ENCODE data around the gene MED22.
"Not testable (repeated sequence)": the region's sequence is repeated elsewhere in the genome, so short reads cannot be mapped to it uniquely, and the experiment has no call there.

MED22 gene

DNA sequence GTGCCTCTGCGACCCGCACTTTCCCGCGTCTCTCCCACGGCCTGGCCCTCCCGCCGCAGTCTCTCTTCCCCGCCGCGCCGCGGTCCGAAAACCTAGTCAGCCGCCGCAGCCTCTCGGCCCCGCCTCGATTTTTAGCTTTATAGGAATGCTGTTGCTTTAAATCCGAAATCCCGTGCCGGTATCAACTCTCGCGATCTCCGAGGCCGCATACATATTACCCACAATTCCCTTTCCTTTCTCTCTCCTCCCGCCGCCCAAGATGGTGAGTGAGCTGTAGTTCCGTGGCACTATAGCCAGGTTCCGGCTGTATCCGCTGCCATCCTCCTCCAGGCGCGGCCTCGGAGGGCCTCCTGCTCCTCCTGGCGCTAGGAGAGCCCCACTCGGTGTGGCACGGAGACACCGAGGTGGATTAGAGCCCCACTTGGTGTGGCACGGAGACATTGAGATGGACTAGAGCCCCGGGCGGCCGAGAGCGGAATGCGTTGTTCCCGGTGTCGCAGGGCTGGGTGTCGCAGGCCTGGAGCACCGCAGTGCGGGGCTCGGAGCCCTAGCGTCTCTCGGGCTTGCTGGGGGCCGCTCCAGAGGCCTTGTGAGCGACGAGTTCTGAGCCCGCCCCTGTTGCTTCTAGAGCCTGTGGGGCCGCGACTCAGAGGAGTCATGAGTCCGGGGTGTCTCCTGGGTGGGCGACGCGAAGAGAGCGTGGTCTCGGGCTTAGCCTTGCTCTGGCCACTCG, at the start of gene MED22, which contains the start of gene RPL7A:
TSS of gene MED22 (minus strand) at position 147 of the 733 bp plus-strand sequence. CDS start 1,469 bp downstream, outside the sequence.
TSS of gene RPL7A (plus strand) at position 234 of the 733 bp plus-strand sequence. CDS start at position 260, 26 bp downstream.
- peak; percentile 93 for DNase-seq

DNA sequence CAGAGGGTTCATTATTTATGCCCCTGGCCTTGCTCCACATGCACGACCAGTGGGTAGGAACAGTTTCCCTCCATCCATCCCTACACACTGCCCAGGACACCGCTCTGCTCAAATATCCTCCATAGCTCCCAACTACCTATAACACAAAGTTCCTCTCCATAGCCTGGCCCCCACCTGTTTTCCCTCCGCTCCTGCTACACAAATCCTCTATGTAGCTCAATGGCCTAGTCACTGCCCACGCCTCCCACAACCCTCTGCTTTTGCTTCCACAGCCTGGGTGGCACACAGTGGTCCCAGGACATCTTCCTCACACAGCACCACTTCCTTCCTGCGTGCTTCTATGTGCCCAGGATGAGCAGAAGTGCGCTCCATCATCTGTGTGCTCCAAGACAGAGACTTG, 49.4 kb upstream of the MED22 start:
- DNase-seq: no peak

DNA sequence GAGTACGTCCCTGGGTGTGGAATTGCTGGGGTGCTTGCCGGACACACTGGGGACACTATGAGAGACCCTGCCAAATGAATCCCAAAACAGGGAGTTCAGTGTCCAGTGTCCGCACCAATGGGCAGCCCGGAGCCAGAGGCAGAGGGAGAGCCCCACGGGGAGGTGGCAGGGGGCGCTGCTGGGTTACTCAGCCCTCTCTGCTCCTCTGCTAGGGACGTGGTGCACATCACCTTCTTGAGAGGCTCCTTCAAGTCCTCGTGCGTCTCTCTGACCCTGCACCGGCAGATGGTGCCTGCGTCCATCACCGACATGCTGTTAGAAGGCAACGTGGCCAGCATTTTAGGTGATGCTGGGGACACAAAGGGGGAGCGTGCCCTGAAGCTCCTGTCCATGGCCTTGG, 49.0 kb upstream of the MED22 start:
- DNase-seq: peak; percentile 6

DNA sequence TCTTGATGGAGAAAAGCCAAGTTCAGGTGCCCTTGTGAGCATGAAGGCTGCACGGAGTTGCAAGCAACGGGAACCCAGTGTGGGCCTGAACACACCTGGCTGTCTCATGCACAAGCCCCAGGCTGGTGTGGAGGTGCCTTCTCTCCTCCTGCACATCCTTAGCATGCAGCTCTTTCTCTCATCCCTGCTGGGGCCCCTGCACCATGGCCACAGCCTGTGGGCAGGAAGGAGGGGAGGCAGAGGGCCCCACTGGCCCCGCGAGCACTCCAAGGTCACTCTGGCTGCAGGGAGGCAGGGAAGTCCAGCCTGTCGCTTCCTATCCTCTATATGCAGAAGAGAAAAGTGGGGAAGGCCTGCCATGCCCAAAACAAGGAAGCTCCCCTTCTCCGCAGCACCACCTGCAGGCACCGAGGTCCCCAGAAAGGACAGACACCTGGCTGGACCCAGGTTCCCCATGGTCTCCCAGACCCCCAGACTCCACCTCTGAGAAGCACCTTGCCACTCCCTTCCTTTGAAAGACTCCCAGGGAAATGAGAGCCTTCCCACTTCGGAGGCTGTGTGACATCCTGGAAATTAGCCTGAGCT, 46.8 kb upstream of the MED22 start:
- DNase-seq: no peak

DNA sequence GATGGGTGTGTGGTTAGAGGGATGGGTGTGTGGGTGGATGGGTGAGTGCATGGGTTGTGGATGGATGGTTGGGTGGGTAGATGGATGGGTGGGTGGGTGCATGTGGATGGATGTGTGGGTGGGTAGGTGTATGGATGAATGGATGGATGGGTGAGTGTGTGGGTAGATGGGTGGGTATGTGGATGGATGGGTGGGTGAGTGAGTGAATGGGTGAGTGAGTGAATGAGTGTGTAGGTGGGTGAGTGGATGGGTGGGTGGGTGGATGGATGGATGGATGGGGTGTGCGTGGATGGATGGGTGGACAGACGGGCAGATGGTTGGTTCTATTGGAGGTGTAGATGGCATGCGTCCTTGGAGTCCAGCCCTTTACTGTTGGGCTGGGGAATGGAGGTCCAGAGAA, 45.5 kb upstream of the MED22 start:
- no peak for DNase-seq

DNA sequence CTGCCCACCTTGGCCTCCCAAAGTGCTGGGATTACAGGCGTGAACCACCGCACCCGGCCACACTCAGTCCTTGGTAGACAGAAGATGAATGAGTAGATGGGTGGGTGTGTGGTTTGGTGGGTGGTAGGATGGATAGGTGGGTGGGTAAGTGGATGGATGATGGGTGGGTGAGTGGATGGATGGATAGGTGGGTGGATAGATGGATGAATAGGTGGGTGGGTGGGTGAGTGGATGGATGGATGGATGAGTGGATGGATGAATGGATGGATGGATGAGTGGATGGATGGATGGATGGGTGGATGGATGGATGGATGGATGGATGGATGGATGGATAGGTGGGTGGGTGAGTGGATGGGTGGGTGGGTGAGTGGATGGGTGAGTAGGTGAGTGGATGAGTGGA, 44.4 kb upstream of the MED22 start:
- DNase-seq: not testable (repeated sequence)

DNA sequence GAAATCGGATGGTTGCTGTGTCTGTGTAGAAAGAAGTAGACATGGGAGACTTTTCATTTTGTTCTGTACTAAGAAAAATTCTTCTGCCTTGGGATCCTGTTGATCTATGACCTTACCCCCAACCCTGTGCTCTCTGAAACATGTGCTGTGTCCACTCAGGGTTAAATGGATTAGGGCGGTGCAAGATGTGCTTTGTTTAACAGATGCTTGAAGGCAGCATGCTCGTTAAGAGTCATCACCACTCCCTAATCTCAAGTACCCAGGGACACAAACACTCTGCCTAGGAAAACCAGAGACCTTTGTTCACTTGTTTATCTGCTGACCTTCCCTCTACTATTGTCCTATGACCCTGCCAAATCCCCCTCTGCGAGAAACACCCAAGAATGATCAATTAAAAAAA, 43.5 kb upstream of the MED22 start:
- DNase-seq: not testable (repeated sequence)

DNA sequence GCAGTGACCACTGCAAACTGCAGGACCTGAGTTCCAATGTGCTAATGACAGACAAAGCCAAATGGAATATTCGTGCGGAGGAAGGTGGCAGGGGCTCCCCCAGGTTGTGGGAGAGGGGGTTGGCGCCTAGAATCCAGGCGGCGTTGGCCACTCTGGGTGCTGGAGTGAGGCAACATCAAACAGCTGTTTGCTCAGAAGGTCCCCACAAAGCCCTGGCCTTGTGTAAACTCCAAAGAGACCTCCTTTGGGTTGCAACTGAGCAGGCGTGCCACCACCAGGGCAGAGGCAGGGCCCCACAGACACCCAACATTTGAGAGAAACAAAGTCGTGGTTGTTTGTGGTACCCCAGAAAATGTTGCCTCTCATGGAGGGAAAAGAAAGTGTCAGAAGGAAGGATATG, 42.8 kb upstream of the MED22 start:
- DNase-seq: no peak

DNA sequence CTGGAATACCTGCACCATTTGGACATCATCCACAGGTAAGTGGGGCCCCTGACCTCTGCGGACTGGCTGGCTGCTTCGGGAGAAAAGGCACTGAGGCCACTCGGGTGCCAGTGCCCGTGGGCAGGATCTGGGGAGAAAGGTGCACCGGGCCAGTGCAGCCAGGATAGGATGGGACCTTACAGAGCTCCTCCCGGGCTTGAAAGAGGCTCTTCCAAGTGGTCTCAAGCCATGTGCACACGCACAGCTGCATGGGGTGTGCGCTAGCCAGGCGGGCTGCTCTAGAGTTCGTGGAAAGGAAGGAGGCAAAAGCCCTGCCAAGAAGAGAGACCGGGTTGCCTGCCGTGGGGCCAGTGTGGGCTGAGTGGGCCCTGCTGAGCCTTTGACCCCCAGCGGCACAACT, 41.6 kb upstream of the MED22 start:
- no peak for DNase-seq

DNA sequence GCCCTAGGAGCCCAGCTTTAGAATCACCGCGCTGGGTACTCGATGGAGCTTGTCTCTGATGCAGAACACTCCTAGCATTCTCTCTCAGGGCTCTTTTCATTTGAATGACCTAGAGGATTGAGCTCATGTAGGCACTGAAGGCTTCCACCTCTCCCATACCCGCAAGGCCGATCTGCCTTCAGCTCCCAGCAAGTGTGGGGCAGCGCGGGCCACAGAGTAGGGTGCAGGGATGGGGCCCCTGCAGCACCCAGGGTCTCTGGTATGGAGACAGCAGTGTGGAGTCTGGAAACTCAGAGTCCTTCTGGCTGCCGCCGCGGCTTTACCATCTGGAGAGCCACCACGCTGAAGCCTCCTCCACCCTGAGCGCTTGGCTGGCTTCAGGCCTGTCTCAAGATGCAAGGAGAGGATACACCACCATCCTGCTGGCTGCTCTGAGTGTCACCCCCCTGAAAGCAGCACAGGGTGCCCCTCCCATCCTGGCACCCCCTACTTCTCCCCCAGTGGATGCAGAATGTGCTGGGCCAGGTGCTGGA, 41.2 kb upstream of the MED22 start:
- no peak for DNase-seq

DNA sequence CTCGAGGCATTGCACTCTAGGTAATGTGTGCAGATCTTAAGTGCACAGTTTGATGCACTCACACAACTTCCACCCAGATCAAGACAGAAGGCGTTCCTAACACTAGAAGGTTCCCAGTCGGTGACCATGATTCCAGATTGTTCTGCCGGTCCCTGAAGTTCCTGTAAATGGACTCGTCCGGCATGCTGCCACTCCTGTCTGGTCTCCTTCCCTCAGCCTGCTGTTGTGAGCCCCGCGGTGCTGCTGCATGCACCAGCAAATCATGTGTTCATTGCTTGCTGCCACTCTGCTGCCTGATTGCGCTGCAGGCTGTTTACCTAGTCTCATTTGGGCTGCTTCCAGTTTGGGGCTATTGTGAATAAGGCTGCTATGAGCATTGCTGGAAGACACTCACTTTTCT, 39.7 kb upstream of the MED22 start:
- DNase-seq: no peak

DNA sequence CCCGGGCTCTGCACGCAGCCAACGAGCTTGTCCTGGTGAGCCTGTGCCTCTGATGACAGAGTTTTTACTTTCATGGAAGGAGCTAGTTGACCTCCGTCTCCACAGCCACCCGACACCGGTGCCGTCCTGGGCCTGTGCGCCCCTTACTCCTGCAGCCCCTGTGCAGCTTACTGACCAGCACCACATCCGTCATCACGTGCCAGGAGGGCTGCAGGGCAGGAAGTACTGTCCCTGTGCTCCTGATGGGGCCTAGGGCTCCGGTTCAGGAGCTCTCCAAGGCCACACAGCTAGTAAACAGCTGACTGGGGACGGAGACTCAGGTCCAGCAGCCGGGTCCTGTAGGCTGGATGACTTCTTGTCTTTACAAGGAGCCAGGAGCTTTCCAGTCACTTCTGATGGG, 38.4 kb upstream of the MED22 start:
- no peak for DNase-seq

DNA sequence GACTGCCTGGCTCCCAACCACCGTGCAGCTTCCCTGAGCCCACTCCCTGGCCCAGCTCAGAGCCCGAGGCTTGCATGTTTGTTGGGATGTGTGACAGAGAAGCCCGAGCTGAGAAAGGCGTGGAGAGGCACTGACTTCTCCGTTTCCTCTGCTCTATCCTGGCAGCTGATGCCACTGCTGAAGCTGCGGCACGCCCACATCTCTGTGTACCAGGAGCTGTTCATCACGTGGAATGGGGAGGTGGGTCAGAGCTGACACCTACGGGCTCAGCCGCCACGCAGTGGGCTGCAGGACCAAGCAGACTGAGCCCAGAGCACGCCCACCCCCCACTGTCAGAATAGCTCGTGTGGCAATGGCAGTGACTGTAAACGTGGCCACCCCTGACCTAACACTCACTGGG, 37.5 kb upstream of the MED22 start:
- DNase-seq: no peak

DNA sequence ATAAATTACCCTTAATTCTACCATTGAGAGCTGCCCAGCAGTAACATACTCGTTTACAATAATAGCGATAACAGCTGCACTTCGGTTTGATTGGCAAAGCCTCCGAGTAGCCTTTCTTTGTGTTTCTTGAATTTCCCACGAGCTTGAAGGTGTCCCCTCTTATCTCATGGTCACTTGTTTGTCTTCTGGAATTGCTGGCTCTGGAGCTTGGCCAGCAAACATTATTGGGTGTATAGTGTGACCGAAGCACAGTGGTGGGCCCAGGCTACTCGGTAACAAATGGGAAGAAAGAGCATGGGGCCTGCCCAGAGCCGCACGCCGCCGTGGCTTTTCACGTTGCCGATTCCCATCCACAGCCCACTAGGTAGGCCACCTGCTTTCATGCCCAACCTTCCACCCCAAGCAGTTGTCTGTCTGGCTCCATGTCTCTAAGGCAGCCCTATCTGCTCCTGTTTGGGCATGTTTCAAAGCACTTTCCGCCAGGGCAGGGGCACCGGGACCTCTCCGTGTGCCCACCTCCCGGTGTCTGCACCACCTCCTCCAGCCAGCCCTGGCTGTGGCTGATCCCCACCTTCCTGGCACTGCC, 36.9 kb upstream of the MED22 start:
- no peak for DNase-seq

DNA sequence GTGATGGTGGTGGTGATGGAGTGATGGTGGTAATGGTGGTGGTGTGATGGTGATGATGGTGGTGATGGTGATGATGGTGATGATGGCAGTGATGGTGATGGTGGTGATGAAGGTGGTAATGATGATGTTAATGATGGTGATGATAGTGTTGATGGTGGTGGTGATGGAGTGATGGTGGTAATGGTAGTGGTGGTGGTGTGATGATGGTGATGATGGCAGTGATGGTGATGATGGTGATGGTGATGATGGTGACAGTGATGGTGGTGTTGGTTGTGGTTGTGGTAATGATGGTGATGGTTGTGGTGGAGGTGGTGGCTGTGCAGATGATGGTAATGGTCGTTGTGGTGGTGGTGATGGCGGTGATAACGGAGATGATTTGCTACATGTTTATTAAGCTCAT, 35.5 kb upstream of the MED22 start:
- DNase-seq: no peak

DNA sequence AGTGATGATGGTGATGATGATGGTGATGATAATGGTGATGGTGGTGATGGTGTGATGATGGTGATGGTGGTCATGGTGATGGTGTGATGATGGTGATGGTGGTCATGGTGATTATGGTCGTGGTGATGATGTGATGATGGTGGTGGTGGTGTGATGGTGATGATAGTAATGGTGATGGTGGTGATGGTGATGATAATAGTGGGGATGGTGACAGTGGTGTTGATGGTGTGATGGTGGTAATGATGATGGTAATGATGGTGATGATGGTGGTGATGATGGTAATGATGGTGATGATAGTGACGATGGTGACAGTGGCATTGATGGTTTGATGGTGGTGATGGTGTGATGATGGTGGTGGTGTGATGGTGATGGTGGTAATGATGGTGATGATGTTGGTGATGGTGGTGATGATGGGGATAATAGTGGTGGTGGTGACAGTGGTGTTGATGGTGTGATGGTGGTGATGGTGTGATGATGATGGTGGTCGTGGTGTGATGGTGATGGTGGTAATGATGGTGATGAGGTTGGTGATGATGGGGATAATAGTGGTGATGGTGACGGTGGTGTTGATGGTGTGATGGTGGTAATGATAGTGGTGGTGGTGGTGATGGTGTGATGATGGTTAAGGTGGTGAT, 34.7 kb upstream of the MED22 start:
- no peak for DNase-seq

DNA sequence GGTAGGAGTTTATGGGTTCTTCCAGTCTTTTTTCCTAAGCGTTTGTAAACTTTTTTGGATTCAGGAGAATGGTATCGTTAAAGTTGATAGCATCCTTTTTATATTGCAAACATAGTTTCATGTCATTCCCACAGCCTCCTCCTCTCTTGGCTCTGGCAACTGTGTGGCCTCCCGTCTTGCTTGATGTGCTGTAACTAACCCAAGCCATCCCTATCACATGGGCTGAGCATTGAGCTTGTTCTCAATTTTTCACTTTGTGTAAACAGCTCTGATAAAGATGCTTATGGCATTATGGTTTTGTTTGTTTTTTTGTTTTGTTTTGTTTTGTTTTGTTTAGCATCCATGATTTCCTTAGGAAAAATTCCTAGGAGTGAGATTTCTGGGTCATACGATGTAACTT, 32.8 kb upstream of the MED22 start:
- DNase-seq: no peak

DNA sequence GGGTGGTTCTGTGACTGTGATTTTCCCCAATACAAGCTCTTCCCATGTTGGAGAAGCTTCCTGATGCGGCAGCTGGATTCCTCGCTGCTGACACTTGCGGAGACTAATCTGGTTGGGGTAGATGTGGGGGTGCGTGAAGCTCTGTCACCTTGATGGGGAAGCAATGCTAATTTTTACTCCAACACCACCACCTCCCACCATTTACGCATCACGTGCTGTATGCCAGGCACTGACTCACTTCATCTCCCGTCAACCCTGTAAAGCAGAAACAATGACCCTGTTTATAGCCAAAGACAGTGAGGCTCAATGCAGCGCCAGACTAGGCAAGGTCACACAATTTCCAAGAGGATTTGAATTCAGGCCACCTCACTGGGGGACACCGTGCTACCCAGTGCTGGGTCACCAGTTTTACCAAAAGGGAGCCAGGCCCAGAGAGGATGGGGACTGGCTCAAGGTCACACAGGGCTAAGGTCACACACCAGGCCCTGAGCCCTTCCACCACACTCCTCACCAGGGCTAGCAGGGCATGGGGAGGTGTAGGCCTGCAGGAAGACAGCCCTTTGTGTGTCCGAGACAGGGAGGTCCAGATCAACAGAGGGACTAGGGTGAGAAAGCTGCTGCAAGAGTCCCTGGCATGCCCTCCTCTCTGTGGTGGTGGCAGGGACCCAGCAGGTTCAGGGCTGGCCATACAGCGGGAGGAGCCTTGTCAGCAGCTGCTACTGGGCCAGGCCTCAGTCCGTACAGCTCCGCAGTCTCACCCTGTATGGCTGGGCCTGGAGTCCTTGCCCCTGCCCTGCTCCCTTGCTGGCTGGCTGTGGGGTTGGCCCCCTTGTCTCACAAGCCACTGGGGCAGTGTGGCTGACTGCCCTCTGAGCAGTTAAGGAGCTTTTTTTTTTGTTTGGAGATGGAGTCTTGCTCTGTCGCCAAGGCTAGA, 31.5 kb upstream of the MED22 start:
- DNase-seq: no peak

DNA sequence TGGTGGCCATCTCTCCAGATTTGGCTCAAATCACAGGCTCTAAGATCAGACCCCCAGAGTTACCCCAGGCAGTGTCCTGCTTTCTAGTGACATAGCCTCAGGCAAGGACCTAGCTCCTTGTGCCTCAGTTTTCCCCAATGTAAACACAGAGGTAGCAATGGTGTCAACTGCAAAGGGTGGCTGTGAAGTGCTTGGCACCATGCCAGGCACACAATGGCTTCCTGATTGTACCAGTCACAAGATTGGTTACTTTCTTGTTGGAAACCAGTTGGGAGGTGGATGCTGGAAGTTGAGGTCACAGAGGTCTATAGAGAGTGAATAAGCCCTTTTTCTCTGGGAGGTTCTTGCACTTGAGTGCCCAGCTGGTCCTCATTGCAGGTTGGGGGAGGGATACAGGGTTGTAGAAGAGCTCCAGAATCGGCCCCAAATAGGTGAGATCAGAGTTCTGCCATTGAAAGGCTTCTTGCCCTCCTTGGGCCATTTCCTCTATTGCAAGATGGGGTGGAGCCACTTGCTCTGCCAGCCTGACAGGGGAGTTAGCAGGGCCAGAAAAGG, 30.6 kb upstream of the MED22 start:
- no peak for DNase-seq

DNA sequence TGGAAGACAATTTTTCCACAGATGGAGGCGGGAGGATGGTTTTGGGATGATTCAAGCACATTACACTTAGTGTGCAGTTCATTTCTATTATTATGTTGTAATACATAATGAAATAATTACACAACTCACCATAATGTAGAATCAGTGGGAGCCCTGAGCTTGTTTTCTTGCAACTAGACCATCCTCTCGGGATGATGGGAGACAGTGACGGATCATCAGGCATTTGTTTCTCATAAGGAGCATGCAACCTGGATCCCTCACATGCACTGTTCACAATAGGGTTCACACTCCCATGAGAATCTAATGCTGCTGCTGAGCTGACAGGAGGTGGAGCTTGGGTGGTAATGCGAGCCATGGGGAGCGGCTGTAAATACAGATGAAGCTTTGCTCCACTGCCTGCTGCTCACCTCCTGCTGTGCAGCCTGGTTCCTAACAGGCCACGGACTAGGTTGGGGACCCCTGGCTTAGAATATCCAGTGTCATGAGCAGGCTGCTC, 29.8 kb upstream of the MED22 start:
- peak; percentile 23 for DNase-seq

DNA sequence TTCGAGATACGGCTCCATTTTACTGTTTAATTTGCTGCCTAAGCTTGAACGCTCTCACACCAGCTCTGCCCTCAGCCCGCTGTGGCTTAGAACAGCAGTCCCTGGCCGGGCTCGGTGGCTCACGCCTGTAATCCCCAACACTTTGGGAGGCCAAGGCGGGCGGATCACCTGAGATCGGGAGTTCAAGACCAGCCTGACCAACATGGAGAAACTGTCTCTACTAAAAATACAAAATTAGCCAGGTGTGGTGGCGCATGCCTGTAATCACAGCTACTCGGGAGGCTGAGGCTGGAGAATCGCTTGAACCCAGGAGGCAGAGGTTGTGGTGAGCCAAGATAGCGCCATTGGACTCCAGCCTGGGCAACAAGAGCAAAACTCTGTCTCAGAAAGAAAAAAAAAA, 29.3 kb upstream of the MED22 start:
- DNase-seq: not testable (repeated sequence)
